Colonic mucosa (tissue), 4 donors: Measurements from ENCODE around the gene S1PR4. TPM values are rescaled to one million over a fixed set of nuclear protein-coding genes. Genes with fewer than 3 reads are reported as not detected.
"Not testable (repeated sequence)": the region's sequence is repeated elsewhere in the genome, so short reads cannot be mapped to it uniquely, and the experiment has no call there.

ENCODE experiments used
- DNase-seq: peaks from one replicate; pipeline ENCODE4 v3.0.0-alpha.2; 2020
- H3K27ac ChIP-seq: fragments of 200-600 bp; one replicate; pipeline ENCODE4 v1.8.0; 2021
- H3K27me3 ChIP-seq: fragments of 200-600 bp; one replicate; pipeline ENCODE4 v1.8.0; 2021
- H3K36me3 ChIP-seq: fragments of 200-600 bp; one replicate; pipeline ENCODE4 v1.8.0; 2021
- H3K4me1 ChIP-seq: fragments of 200-600 bp; one replicate; pipeline ENCODE4 v1.8.0; 2021; ENCODE audit warnings: mild to moderate bottlenecking
- H3K4me3 ChIP-seq: fragments of 200-600 bp; one replicate; pipeline ENCODE4 v1.8.0; 2021
- H3K9ac ChIP-seq, 2 donors: one replicate each; pipeline ENCODE4 v1.7.0; 2013; ENCODE audit warnings: control low read depth in 2 of 2, low read depth in 2 of 2, low read length in 2 of 2
- H3K9me3 ChIP-seq: fragments of 200-600 bp; one replicate; pipeline ENCODE4 v1.8.0; 2021
- intact Hi-C: fragments of 100-400 bp; cut with DNase I; formaldehyde crosslinking; loops from one replicate; pipeline ENCODE4 v1.14.1; 2022
- total RNA-seq, 2 donors: library from RNA; stranded (reverse); fragmentation: NEBNext Ultra II Directional in 1 of 2; extraction: Animal tissue kit (Norgen Biotek cat#: 25700) in 1 of 2; gene quantifications; one replicate each; pipeline ENCODE4 v1.2.1, GENCODE V29; 2021
- TF ChIP-seq, protein P1 (sequence below): fragments of 200-600 bp; IDR thresholded peaks from one replicate; pipeline ENCODE4 v1.8.0; 2022; ENCODE audit warnings: antibody characterized with exemption, mild to moderate bottlenecking
- donor health status: healthy.
- donor health status: DM: no; HTN: no; CAD: no.
- donor health status: DM: no; HTN: no; CAD: no.

Gene S1PR4
- total RNA-seq, 2 donors from 2014 or later: 0.96 to 1.1 TPM

DNA sequence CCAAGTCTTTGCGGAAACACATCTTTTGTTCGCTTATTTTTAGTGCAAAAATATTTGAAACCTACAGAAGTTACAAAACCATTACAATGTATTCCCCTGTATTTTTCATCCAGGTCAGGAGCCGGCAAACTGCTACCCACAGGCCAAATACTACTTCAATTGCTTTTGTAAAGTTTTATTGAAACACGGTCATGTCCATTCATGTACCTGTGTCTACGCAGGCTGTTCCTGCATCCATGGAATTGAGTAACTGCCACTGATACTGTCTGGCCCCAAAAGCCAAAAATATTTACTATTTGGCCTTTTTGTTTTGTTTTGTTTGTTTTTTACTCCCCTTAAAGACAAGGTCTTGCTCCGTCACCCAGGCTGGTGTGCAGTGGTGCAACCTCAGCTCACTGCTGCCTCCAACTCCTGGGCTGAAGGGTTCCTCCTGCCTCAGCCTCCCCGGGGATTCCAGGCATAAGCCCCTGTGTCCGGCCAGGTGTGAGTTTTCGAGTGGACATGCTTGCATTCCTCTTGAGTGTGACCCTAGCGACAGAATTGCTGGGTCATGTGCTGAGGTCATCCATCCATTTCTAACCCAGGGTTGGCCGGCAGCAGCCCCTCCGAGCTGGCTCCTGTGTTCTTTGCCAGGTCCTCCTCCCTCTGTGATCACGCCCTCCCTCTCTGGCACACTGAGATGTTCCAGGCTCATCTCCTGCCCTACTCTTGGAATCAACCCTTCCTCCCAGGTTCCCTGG, 10.9 kb upstream of the S1PR4 start:
- H3K9me3 ChIP-seq: no peaks in the 10 kb centered on the region
- DNase-seq: no peak
- no peaks in the 10 kb centered on the region for H3K4me1 ChIP-seq
- H3K27ac ChIP-seq: no peak overlapping the region
- no peaks in the 10 kb centered on the region for H3K27me3 ChIP-seq
- H3K9ac ChIP-seq: no peak overlapping the region
- intact Hi-C loops: no loop called here
- no peak overlapping the region for H3K4me3 ChIP-seq
- TF ChIP-seq, protein P1, sequence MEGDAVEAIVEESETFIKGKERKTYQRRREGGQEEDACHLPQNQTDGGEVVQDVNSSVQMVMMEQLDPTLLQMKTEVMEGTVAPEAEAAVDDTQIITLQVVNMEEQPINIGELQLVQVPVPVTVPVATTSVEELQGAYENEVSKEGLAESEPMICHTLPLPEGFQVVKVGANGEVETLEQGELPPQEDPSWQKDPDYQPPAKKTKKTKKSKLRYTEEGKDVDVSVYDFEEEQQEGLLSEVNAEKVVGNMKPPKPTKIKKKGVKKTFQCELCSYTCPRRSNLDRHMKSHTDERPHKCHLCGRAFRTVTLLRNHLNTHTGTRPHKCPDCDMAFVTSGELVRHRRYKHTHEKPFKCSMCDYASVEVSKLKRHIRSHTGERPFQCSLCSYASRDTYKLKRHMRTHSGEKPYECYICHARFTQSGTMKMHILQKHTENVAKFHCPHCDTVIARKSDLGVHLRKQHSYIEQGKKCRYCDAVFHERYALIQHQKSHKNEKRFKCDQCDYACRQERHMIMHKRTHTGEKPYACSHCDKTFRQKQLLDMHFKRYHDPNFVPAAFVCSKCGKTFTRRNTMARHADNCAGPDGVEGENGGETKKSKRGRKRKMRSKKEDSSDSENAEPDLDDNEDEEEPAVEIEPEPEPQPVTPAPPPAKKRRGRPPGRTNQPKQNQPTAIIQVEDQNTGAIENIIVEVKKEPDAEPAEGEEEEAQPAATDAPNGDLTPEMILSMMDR: no peak
- H3K36me3 ChIP-seq: no peaks in the 10 kb centered on the region

DNA sequence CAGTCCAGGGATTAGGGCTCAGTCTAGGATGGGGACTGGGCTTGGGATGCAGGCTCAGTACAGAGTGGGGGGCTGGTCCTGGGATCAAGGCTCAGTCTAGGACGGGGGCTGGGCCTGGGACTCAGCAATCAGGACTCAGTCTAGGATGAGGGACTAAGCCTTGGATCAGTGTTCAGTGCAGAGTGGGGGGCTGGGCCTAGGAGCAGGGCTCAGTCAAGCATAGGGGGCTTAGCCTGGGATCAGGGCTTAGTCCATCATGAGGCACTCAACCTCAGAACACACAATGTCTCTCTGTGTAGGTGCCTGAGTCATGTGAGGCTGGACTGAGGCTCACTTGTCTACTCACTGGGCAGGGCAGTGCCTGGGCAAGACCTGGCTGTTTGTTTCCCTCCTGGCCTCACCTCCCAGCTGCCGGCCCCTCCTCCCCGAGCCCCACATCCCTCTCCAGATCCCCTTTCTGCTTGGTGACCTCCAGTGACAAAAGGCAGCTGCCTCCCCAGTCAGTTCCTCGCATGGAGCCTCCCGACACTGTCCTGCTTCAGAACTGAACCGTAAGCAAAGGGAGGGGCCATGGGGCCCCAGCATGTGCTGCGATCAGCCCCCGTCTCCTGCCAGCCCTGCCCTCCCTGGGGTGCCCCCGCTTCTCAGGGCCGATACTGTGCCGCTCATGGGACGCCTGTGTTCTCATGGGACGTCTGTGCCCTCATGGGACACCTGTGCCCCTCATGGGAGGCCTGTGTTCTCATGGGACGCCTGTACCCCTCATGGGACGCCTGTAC, 6.5 kb upstream of the S1PR4 start:
- Histone ChIP-seq H3K36me3 (no peaks in the 10 kb centered on the region), H3K9me3 (no peaks in the 10 kb centered on the region), H3K27ac (no peak overlapping the region), H3K4me3 (no peak overlapping the region), H3K4me1 (no peaks in the 10 kb centered on the region), H3K9ac (no peak overlapping the region), H3K27me3 (no peaks in the 10 kb centered on the region)
- intact Hi-C loops: no loop called here
- DNase-seq: no peak
- TF ChIP-seq, protein P1: no peak

DNA sequence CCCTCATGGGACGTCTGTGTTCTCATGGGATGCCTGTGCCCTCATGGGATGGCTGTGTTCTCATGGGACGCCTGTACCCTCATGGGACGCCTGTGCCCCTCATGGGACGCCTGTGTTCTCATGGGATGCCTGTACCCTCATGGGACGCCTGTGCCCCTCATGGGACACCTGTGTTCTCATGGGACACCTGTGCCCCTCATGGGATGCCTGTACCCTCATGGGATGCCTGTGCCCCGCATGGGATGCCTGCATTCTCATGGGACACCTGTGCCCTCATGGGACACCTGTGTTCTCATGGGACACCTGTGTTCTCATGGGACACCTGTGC, 5.9 kb upstream of the S1PR4 start:
- H3K9me3 ChIP-seq, H3K27ac ChIP-seq, intact Hi-C loops, DNase-seq, H3K4me3 ChIP-seq, H3K9ac ChIP-seq, H3K4me1 ChIP-seq, H3K27me3 ChIP-seq, H3K36me3 ChIP-seq: not testable (repeated sequence)

GRCh38 chr19:3175781-3176714, 2.5 kb upstream of the S1PR4 start:
- Histone ChIP-seq H3K4me3 (no peak overlapping the region), H3K27ac (peak overlapping the region; percentile 57)

DNA sequence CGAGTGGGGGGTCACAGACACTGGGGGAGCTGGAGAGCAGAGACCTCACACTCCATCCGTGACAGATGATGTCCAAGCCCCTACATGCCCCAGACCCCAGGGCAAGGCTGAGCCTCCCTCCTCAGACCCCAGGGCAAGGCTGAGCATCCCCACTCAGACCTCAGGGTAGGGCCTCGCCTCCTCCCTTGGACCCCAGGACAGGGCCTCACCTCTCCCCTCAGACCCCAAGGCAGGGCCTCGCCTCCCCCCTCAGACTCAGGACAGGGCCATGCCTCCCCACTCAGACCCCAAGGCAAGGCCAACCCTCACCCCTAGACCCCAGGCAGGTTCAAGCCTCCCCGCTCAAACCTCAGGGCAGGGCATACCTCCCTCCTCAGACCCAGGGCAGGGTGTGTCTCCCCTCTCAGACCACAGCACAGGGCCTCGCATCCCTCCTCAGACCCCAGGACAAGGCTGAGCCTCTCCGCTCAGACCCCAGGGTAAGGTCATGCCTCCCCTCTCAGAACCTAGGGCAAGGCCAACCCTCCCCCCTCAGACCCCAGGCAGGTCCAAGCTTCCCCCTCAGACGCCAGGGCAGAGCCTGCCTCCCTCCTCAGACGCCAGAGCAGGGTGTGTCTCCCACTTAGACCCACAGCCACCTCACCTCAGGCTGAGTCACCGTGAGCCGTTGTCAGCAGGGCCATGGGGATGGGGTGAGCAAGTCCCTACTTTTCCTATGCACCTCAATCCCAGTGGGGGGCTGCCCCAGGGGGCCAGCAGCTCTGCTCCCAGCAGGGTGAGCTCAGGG, 1.7 kb upstream of the S1PR4 start:
- intact Hi-C loops: no loop called here
- TF ChIP-seq, protein P1: no peak
- peak overlapping the region in 1 of 2 donors; percentile 73 for H3K9ac ChIP-seq
- no peaks in the 10 kb centered on the region for H3K27me3 ChIP-seq
- H3K27ac ChIP-seq: peak overlapping the region; percentile 57
- no peak overlapping the region for H3K4me3 ChIP-seq
- no peaks in the 10 kb centered on the region for H3K36me3 ChIP-seq
- H3K9me3 ChIP-seq: no peaks in the 10 kb centered on the region
- peak; percentile 67 for DNase-seq
- H3K4me1 ChIP-seq: peaks cover 3% of the 10 kb centered on the region

More at GRCh38 chr19:3175781-3176714, 2.5 kb upstream of the S1PR4 start:
- Histone ChIP-seq H3K9ac (peak overlapping the region in 1 of 2 donors; percentile 73), H3K36me3 (no peaks in the 10 kb centered on the region), H3K27me3 (no peaks in the 10 kb centered on the region), H3K4me1 (peaks cover 3% of the 10 kb centered on the region), H3K9me3 (no peaks in the 10 kb centered on the region)
- peak; percentile 89 for DNase-seq
- intact Hi-C loops: no loop called here
- TF ChIP-seq, protein P1: no peak
